OCI-LY1 (cell line): ENCODE results near the gene FILIP1.

Experiments
- H2AFZ ChIP-seq: fragments of 200-600 bp; sonication (generic), shearing (Covaris generic); 2 replicates; pipeline ENCODE4 v1.6.0; 2014; ENCODE audit warnings: antibody characterized with exemption, mild to moderate bottlenecking, low read length
- H3F3A ChIP-seq: fragments of 200-600 bp; sonication (generic), shearing (Covaris generic); 2 replicates; pipeline ENCODE4 v1.6.0; 2014; ENCODE audit warnings: mild to moderate bottlenecking, antibody characterized with exemption, low read length, moderate library complexity; ENCODE audit not compliant: insufficient read depth
- H3K27ac ChIP-seq: fragments of 200-600 bp; sonication (generic); 2 replicates; pipeline ENCODE4 v1.5.1; 2014; ENCODE audit warnings: low read length, mixed run types, mild to moderate bottlenecking, low read depth; ENCODE audit not compliant: poor library complexity, severe bottlenecking
- H3K27me3 ChIP-seq: fragments of 200-600 bp; sonication (generic); 2 replicates; pipeline ENCODE4 v1.6.0; 2014; ENCODE audit warnings: antibody characterized with exemption, mild to moderate bottlenecking, low read length, moderate library complexity; ENCODE audit not compliant: insufficient read depth
- H3K36me3 ChIP-seq: fragments of 200-600 bp; sonication (generic); 2 replicates; pipeline ENCODE4 v1.6.1; 2014; ENCODE audit warnings: mild to moderate bottlenecking, antibody characterized with exemption, low read length, moderate library complexity, mixed read lengths; ENCODE audit not compliant: insufficient read depth
- H3K4me1 ChIP-seq: fragments of 200-600 bp; sonication (generic); 2 replicates; pipeline ENCODE4 v1.5.1; 2014; ENCODE audit warnings: mild to moderate bottlenecking, low read length, moderate library complexity; ENCODE audit not compliant: insufficient read depth, severe bottlenecking
- H3K4me2 ChIP-seq: fragments of 200-600 bp; sonication (generic), shearing (Covaris generic); 2 replicates; pipeline ENCODE4 v1.6.1; 2014; ENCODE audit warnings: low read length
- H3K4me3 ChIP-seq: fragments of 200-600 bp; sonication (generic); 2 replicates; pipeline ENCODE4 v1.5.1; 2014; ENCODE audit warnings: low read length, low read depth, mild to moderate bottlenecking, mixed read lengths; ENCODE audit not compliant: poor library complexity, severe bottlenecking
- H3K79me2 ChIP-seq: fragments of 200-600 bp; shearing (Covaris generic); 2 replicates; pipeline ENCODE4 v1.6.1; 2016; ENCODE audit warnings: mixed run types, low read length, mixed read lengths; ENCODE audit not compliant: insufficient read depth
- H3K9ac ChIP-seq: fragments of 200-600 bp; sonication (generic), shearing (Covaris generic); 2 replicates; pipeline ENCODE4 v1.6.1; 2014; ENCODE audit warnings: mild to moderate bottlenecking, low read length, mixed read lengths
- H3K9me2 ChIP-seq: fragments of 200-600 bp; sonication (generic), shearing (Covaris generic); 2 replicates; pipeline ENCODE4 v1.6.1; 2014; ENCODE audit warnings: low read depth, mild to moderate bottlenecking, low read length, mixed read lengths
- H3K9me3 ChIP-seq: fragments of 200-600 bp; shearing (Covaris generic); 2 replicates; pipeline ENCODE4 v1.6.1; 2014; ENCODE audit warnings: low read length, mixed read lengths
- H4K20me1 ChIP-seq: fragments of 200-600 bp; sonication (generic), shearing (Covaris generic); 2 replicates; pipeline ENCODE4 v1.6.0; 2016; ENCODE audit warnings: mild to moderate bottlenecking, low read length; ENCODE audit not compliant: insufficient read depth
- CTCF ChIP-seq: fragments of 200-600 bp; sonication (generic), shearing (Covaris generic); IDR thresholded peaks from 2 replicates; pipeline ENCODE4 v1.5.1; 2017; ENCODE audit warnings: mild to moderate bottlenecking, antibody characterized with exemption, low read length, moderate library complexity, mixed read lengths
- EZH2 ChIP-seq: fragments of 200-600 bp; sonication (generic), shearing (Covaris generic); IDR thresholded peaks from 2 replicates; pipeline ENCODE4 v1.8.0; 2017; ENCODE audit warnings: borderline replicate concordance, mixed run types, mild to moderate bottlenecking, antibody characterized with exemption, low read length, moderate library complexity, mixed read lengths

Gene FILIP1

GRCh38 chr6:75288023-75288422 is 205.6 kb downstream of the FILIP1 start:
- H3K9me3 ChIP-seq: no peaks in the 10 kb centered on the region
- H3K4me3 ChIP-seq: no peak overlapping the region
- peaks cover 31% of the 10 kb centered on the region for H3K4me1 ChIP-seq
- no peaks in the 10 kb centered on the region for H3K9me2 ChIP-seq
- H3K36me3 ChIP-seq: no peaks in the 10 kb centered on the region
- H3K4me2 ChIP-seq: no peak overlapping the region
- H3K79me2 ChIP-seq: peaks cover 22% of the 10 kb centered on the region
- no peaks in the 10 kb centered on the region for H4K20me1 ChIP-seq
- H3K27me3 ChIP-seq: no peaks in the 10 kb centered on the region
- H2AFZ ChIP-seq: no peak overlapping the region
- H3F3A ChIP-seq: no peaks in the 10 kb centered on the region; the same call in 1 of the 2 replicates
- TF ChIP-seq CTCF: no peak
- H3K9ac ChIP-seq: no peak overlapping the region
- no peak overlapping the region for H3K27ac ChIP-seq

- Histone ChIP-seq H3K27ac (no peak overlapping the region), H3K4me2 (peak overlapping the region; percentile 30), H2AFZ (no peak overlapping the region), H3K79me2 (peaks cover 28% of the 10 kb centered on the region), H3K36me3 (no peaks in the 10 kb centered on the region), H3K27me3 (no peaks in the 10 kb centered on the region), H3K4me1 (peaks cover 37% of the 10 kb centered on the region), H3K4me3 (peak overlapping the region; percentile 95), H3K9me3 (no peaks in the 10 kb centered on the region), H3F3A (no peaks in the 10 kb centered on the region; the same call in 1 of the 2 replicates), H4K20me1 (no peaks in the 10 kb centered on the region), H3K9me2 (no peaks in the 10 kb centered on the region), H3K9ac (no peak overlapping the region)
- TF ChIP-seq EZH2 (no peak), CTCF (no peak)
These were observed 206.2 kb downstream of the FILIP1 start for GRCh38 chr6:75287424-75287823.

- H3K9me2 ChIP-seq: no peaks in the 10 kb centered on the region
- peaks cover 40% of the 10 kb centered on the region for H3K4me1 ChIP-seq
- no peak for TF ChIP-seq CTCF
- TF ChIP-seq EZH2: no peak
- no peak overlapping the region for H2AFZ ChIP-seq
- H3K4me2 ChIP-seq: peak overlapping the region; percentile 30
- H3F3A ChIP-seq: no peaks in the 10 kb centered on the region; the same call in 1 of the 2 replicates
- H3K9me3 ChIP-seq: no peaks in the 10 kb centered on the region
- H3K4me3 ChIP-seq: peak overlapping the region; percentile 95
- no peaks in the 10 kb centered on the region for H3K36me3 ChIP-seq
- no peaks in the 10 kb centered on the region for H4K20me1 ChIP-seq
- H3K27ac ChIP-seq: no peak overlapping the region
- no peaks in the 10 kb centered on the region for H3K27me3 ChIP-seq
- H3K9ac ChIP-seq: no peak overlapping the region
- peaks cover 32% of the 10 kb centered on the region for H3K79me2 ChIP-seq
These were observed 206.6 kb downstream of the FILIP1 start for GRCh38 chr6:75286955-75287354.
